PC-9 (cell line): ENCODE data around the gene ZNF609. TPM values are rescaled to one million over a fixed set of nuclear protein-coding genes. Genes with fewer than 3 reads are reported as not detected.

Experiments
- BruUV-seq: library from RNA; stranded (reverse); fragments of 400-500 nt; replicated peaks from 2 replicates; lab custom pipeline; 2021; lab: Mats Ljungman, UMichigan
- CTCF ChIA-PET: fragments of 300-600 bp; sonication (Branson Sonifier 250); formaldehyde crosslinking; loops from one replicate; lab custom pipeline; 2022; ENCODE audit warnings: antibody characterized with exemption; lab: Charles Lee
- POLR2A ChIA-PET: fragments of 300-600 bp; sonication (Branson Sonifier 250); formaldehyde crosslinking; loops from one replicate; lab custom pipeline; 2022; ENCODE audit warnings: antibody characterized with exemption; ENCODE audit not compliant: unreplicated experiment; lab: Charles Lee
- DNase-seq, 2 experiments: peaks; one replicate each; pipeline versions ENCODE4 v3.0.0 to v3.0.0-alpha.2; 2015 to 2022; ENCODE audit warnings: mixed read lengths in 1 of 2
- H2AFZ ChIP-seq: fragments of 200-600 bp; sonication (generic); 2 replicates; pipeline ENCODE4 v1.8.1; 2017; ENCODE audit warnings: antibody characterized with exemption
- H3F3A ChIP-seq: fragments of 200-600 bp; sonication (generic); 2 replicates; pipeline ENCODE4 v1.8.1; 2017; ENCODE audit warnings: antibody characterized with exemption, mild to moderate bottlenecking, low read depth; ENCODE audit not compliant: insufficient read depth
- H3K27ac ChIP-seq: fragments of 200-600 bp; sonication (generic); 2 replicates; pipeline ENCODE4 v1.6.1; 2016; ENCODE audit warnings: mixed run types
- H3K27me3 ChIP-seq: fragments of 200-600 bp; sonication (generic); 2 replicates; pipeline ENCODE4 v1.6.1; 2016; ENCODE audit warnings: low read depth, mixed run types; ENCODE audit not compliant: insufficient read depth
- H3K36me3 ChIP-seq: fragments of 200-600 bp; sonication (generic); 2 replicates; pipeline ENCODE4 v1.6.1; 2016; ENCODE audit warnings: low read depth, mixed run types
- H3K4me1 ChIP-seq: fragments of 200-600 bp; sonication (generic); replicated peaks from 2 replicates; pipeline ENCODE4 v1.6.1; 2016; ENCODE audit warnings: mixed run types; ENCODE audit not compliant: insufficient read depth
- H3K4me2 ChIP-seq: fragments of 200-600 bp; sonication (generic); 2 replicates; pipeline ENCODE4 v1.6.1; 2017; ENCODE audit warnings: mixed run types
- H3K4me3 ChIP-seq: fragments of 200-600 bp; sonication (generic); 2 replicates; pipeline ENCODE4 v1.6.1; 2016; ENCODE audit warnings: mixed run types
- H3K79me2 ChIP-seq: fragments of 200-600 bp; sonication (generic); 2 replicates; pipeline ENCODE4 v1.6.1; 2017; ENCODE audit warnings: low read depth, mixed run types
- H3K9me2 ChIP-seq: fragments of 200-600 bp; sonication (generic); 2 replicates; pipeline ENCODE4 v1.8.1; 2017; ENCODE audit warnings: mild to moderate bottlenecking; ENCODE audit not compliant: insufficient read depth
- H3K9me3 ChIP-seq: fragments of 200-600 bp; sonication (generic); 2 replicates; pipeline ENCODE4 v1.8.1; 2016; ENCODE audit warnings: low read depth; ENCODE audit not compliant: insufficient read depth
- H4K20me1 ChIP-seq: fragments of 200-600 bp; sonication (generic); 2 replicates; pipeline ENCODE4 v1.8.1; 2017; ENCODE audit not compliant: insufficient read depth
- CTCF ChIP-seq: fragments of 200-600 bp; sonication (generic); conservative IDR thresholded peaks from 2 replicates; pipeline ENCODE4 v1.6.1; 2017; ENCODE audit warnings: mixed run types, antibody characterized with exemption, mild to moderate bottlenecking, moderate library complexity
- EZH2 ChIP-seq: fragments of 200-600 bp; sonication (generic); IDR thresholded peaks from 2 replicates; pipeline ENCODE4 v1.8.0; 2017; ENCODE audit warnings: antibody characterized with exemption, low read depth
- intact Hi-C: fragments of 100-400 bp; cut with micrococcal nuclease; formaldehyde crosslinking; loops from one replicate; pipeline ENCODE4 v1.10.0; 2022; ENCODE audit not compliant: unreplicated experiment
- total RNA-seq: library from RNA; stranded (reverse); gene quantifications from 2 replicates; pipeline ENCODE4 v1.2.3, GENCODE V29; 2021

The ZNF609 gene
- total RNA-seq, 1 experiment from 2014 or later, result 38.6 TPM

DNA sequence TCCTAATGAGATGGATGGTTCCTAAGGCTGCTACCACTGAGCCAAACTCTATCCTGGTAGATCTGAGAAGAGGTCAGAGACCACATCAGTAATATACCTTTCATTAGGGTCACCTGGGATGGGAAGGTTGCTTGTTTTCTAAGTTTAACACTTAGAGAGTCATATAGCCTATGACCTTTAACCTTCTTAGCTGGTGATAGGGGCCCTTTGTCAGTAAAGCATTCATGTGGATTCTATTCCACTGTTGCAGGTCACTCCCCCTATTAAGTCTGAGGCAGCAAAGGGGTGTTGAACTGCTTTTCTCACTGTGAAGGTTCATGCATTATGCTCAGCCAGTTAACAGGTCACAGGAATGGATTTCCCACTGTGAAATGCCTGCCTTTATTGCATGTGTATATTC lies 6.1 kb upstream of the ZNF609 start:
- no peaks in the 10 kb centered on the region for H3K79me2 ChIP-seq
- no TSS peak for BruUV-seq
- CTCF ChIA-PET, result no interaction called here
- intact Hi-C loops, result no loop called here
- no peak overlapping the region for H2AFZ ChIP-seq
- H3K9me2 ChIP-seq, result no peaks in the 10 kb centered on the region
- H3K27ac ChIP-seq, result no peak overlapping the region
- TF ChIP-seq EZH2, result no peak
- no peak for TF ChIP-seq CTCF
- no peaks in the 10 kb centered on the region; the same call in 1 of the 2 replicates for H3F3A ChIP-seq
- POLR2A ChIA-PET, result no interaction called here
- no peak overlapping the region for H3K4me2 ChIP-seq
- H3K36me3 ChIP-seq, result no peaks in the 10 kb centered on the region
- no peaks in the 10 kb centered on the region for H3K4me1 ChIP-seq
- no peak for DNase-seq
- no peaks in the 10 kb centered on the region for H3K9me3 ChIP-seq
- H3K4me3 ChIP-seq, result no peak overlapping the region
- H4K20me1 ChIP-seq, result no peaks in the 10 kb centered on the region
- no peaks in the 10 kb centered on the region for H3K27me3 ChIP-seq

DNA sequence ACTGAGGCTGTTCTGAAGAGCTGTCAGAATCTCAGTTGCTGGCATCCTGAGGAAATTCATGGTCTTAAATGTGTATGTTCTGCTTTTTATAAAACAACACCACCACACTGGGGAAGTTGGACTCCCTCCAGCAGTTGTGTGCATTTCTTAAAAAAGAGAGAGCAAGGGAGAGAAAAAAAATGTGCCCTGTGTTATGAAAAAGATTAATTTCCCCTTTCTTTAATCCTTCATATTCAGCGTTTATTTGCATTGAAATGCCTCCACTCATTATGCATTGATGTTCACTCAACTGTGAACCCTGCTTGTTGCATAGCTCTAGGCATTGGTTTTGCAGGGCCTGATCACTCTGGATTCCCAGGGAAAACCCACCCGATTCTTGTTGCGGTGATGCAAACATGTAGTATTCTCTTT lies 4.4 kb upstream of the ZNF609 start:
- Histone ChIP-seq H3K9me3 (no peaks in the 10 kb centered on the region), H3K27ac (no peak overlapping the region), H3K36me3 (no peaks in the 10 kb centered on the region), H3K27me3 (no peaks in the 10 kb centered on the region), H3K4me1 (peaks cover 4% of the 10 kb centered on the region; the same call in 1 of the 2 replicates), H4K20me1 (no peaks in the 10 kb centered on the region), H3F3A (no peaks in the 10 kb centered on the region; the same call in 1 of the 2 replicates), H2AFZ (no peak overlapping the region), H3K4me2 (no peak overlapping the region), H3K79me2 (no peaks in the 10 kb centered on the region), H3K9me2 (no peaks in the 10 kb centered on the region), H3K4me3 (no peak overlapping the region)
- intact Hi-C loops, result no loop called here
- ChIA-PET POLR2A (interaction anchor here (0.6 kb wide), 1 partner anchor 384 kb away, joined by 3 read pairs; no protein-coding TSS in a partner anchor), CTCF (no interaction called here)
- DNase-seq, result no peak
- BruUV-seq, result no TSS peak
- TF ChIP-seq EZH2 (no peak), CTCF (no peak)

GRCh38 chr15:64456634-64457108 lies 3.7 kb upstream of the ZNF609 start:
- H4K20me1 ChIP-seq, result no peaks in the 10 kb centered on the region
- no peak overlapping the region for H3K4me3 ChIP-seq
- no peaks in the 10 kb centered on the region for H3K36me3 ChIP-seq
- H2AFZ ChIP-seq, result no peak overlapping the region
- H3K4me1 ChIP-seq, result peaks cover 5% of the 10 kb centered on the region
- DNase-seq, result no peak
- no peaks in the 10 kb centered on the region for H3K27me3 ChIP-seq
- CTCF ChIA-PET, result no interaction called here
- no peak for TF ChIP-seq EZH2
- no peak for TF ChIP-seq CTCF
- no peak overlapping the region for H3K27ac ChIP-seq
- peaks cover 2% of the 10 kb centered on the region for H3K79me2 ChIP-seq
- no peak overlapping the region for H3K4me2 ChIP-seq
- H3K9me3 ChIP-seq, result no peaks in the 10 kb centered on the region
- BruUV-seq, result no TSS peak
- peaks cover 3% of the 10 kb centered on the region; the same call in 1 of the 2 replicates for H3F3A ChIP-seq
- H3K9me2 ChIP-seq, result no peaks in the 10 kb centered on the region
- intact Hi-C loops, result no loop called here
- POLR2A ChIA-PET, result no interaction called here
